GM10847 (cell line): Measurements from ENCODE around the gene CELA2A.
A peak's percentile ranks its signal among the peaks of the same experiment; 100 is the strongest.

Experiments
- POLR2A ChIP-seq: IDR thresholded peaks from 2 replicates; pipeline ENCODE4 v1.6.1; 2011; ENCODE audit not compliant: insufficient read length; ENCODE audit errors: extremely low read depth

Gene CELA2A

DNA sequence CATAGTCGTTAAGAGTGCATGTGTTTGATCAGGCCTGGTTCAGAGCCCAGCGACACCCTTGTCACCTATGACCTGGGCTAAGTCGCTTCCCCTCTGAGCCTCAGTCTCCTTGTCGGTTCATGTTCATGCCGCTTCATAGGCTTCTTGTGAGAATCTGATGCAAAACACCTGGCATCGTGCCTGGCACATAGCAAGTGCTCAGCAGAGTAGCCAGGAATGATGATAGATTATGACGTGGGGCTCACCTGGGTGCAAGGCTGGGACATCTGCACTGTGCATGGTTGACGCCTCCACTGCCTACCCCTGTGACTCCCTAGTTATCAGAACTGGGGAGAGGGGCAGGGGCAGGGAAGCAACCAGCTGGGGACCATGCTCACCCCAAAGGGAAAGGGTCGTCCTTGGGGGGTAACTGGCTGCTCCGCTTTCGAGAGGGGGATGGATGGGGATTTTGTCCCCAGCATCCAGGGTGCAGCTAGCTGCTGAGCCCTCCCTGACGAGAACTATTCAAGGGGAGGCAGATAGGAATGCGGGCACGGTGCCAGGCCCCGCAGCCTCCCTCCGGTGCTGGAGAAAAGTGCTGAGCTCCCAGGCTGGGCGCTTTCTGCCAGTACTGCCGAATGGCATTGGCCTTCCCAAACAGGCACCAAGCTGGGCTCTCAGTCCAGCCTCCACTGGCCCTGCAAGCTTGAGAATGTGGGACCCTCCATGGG, 37.6 kb upstream of the CELA2A start:
- TF ChIP-seq POLR2A: no peak

DNA sequence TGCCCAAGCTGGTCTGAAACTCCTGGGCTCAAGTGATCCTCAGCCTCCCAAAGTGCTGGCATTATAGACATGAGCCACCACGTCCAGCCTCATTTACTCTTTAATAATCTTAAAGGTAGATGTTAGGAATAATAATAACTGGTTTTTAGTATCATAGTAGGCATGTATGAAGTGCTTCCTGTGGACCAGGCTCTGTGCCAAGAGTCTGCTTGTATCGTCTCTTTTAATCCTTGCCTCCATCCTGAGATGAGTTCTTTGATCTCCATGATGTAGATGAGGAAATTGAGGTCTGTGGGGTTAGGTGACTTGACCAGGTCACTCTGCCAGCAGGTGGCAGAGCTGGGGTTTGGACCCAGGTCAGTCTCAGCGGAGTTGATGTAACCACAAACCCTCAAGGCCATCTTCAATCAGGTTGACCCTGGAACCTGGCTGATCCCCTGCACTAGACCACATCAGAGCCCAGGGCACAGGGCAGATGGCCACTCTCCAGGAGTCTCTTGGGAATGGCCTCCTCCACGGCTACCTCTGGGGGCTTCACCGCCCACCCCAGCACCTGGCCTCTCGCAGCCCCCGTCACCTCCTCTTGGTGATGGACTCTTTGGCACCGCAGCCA, 35.6 kb upstream of the CELA2A start:
- TF ChIP-seq POLR2A: no peak

DNA sequence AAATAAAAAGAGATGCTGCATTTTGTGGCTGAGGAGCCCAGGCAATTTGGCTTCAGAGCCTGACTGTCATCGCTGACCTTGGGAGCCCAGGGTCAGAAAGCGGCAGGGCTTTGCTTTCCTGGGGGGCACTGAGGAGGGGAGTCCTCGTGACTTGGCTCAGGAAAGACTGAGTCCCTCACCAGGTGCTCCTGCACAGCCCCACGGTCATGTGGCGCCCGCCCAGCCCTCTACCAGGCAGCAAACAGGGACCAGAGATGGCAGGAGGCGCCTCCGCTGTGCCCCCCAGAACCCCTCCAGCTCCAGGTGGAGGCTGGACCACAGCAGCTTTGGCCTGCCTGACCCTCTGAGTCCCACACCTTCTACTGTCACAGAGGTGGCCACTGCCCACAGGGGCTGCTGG, 33.7 kb upstream of the CELA2A start:
- TF ChIP-seq POLR2A: no peak

DNA sequence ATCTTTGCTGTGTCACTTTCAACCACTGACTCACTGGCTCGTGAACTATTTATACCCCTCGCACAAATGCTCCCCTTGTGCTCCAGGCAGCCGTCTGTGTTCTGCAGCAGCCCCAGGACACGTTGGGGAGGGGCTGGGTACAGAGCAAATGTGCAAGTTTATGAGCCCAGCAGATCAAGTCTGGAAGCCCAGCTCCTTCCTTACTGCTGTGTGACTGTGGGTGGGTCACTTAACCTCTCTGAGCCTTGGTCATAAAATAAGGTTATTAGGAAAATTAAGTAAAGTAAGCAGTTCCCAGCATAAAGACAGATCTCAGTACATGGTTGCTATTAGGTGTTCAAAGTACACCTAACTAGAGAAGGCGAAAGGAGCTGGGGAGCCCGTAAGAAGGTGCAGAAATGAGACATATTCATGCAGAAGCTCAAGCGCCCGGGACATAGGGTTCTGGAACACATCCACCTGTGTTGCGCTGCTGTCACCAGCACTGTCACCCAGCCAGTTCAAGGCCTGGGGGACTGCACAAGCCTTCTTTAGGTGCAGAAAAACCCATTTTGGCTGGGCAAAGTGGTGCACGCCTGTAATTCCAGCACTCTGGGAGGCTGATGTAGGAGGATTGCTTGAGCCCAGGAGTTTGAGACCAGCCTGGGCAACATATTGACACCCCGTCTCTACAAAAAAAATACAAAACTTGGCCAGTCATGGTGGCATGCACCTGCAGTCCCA, 33.0 kb upstream of the CELA2A start:
- no peak for TF ChIP-seq POLR2A

DNA sequence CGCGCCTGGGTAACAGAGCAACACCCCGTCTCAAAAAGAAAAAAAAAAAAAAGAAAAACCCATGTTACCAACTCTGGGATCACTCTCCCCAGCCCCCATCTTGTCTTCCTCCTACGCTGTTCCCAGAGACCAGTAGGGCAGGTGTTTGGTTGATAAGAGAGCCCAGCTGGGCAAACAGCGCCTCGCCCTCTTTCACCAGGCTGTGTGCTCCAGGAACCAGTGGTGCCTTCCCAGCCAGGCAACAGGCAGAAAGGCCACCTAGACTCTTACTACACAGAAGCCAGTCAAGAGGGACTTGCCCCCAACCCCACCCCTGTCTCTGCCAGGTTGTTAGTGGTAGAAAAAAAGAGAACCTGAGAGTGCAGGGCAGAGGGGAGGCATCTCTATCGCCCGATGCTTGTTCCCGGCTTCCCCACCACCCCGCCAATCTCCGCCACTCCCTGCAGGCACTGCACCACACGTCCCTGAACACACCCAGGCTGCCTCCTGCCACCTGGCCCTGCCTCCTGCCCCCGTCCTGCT, 32.3 kb upstream of the CELA2A start:
- no peak for TF ChIP-seq POLR2A

DNA sequence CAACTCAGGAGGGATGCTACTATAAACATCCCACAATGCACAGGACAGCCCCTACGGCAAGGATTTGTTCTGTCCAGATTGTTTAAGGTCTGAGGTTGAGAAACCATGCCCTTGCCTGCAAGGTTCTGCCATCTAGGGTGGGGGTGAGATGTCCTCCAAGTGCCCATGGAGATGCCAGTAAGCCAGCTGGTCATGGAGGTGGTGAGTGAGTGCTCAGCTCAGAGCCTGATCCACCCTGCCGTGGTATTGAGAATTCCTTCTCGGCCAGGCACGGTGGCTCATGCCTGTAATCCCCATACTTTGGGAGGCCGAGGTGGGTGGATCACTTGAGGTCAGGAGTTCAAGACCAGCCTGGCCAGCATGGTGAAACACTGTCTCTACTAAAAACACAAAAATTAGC, 31.6 kb upstream of the CELA2A start:
- no peak for TF ChIP-seq POLR2A

DNA sequence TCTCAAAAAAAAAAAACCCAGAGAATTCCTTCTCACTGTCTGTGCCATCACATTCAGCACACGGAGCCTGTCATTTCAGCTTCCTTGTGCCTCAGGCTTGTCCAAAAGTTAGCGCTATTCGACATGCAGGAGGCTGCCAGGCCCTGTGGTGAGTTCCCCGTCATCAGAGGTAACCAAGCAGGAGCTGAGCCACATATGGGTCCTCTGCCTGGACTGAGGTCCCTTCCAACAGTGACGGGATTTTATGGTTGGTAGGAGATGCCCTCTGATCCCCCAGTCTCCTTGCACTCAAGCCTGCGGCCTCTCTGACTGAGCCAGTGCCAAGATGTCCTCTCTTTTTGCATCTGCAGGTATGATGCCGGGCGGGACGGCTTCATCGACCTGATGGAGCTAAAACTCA, 31.0 kb upstream of the CELA2A start:
- no peak for TF ChIP-seq POLR2A

DNA sequence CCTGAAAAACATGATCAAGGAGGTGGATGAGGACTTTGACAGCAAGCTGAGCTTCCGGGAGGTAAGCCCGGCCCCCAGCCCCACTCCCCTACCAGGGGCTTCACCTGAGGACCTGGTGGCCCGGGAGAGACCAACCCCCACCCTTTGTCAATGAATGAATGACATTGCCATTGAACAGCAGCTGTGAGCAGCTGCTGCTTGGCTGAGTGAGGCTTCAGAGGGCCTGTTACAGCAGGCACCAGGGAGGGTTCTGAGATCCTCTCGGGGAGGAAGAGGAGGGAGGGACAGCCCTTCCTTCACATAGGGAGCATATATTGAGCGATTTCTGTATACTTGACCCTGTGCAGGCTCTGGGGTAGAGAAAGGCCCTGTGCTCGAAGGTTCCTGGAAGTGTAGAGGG, 30.6 kb upstream of the CELA2A start:
- TF ChIP-seq POLR2A: no peak

DNA sequence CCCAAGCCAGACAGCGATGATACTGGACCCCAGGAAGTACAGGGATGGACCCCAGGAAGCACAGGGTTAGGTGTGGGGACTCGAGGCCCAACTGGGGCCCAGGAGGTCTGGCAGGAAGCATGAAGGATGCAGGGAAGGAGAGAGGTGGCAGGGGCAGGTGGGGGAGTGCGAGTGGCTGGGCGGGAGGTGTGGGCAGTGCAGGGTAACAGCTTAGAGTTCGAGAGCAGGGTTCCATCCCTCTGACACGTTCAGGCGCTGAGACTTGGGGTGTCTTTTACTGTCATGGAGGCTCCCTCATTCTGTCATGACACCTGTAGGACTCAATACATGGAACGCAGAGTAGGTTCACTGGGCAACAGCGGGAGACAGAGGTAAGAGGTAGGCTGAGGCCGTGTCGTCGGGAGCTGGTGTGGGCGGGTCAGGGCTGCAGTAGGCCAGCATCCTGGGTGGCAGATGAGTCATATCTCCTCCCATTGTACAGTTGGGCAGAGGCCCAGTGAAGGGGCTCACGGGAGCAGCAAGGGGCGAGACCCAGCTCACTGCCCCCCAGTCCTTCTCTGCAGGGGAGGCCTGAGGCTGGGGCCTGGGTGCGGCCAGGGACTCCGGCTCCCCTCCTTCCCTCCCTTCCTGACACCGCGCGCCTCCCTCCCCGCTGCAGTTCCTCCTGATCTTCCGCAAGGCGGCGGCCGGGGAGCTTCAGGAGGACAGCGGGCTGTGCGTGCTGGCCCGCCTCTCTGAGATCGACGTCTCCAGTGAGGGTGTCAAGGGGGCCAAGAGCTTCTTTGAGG, 29.8 kb upstream of the CELA2A start:
- no peak for TF ChIP-seq POLR2A

DNA sequence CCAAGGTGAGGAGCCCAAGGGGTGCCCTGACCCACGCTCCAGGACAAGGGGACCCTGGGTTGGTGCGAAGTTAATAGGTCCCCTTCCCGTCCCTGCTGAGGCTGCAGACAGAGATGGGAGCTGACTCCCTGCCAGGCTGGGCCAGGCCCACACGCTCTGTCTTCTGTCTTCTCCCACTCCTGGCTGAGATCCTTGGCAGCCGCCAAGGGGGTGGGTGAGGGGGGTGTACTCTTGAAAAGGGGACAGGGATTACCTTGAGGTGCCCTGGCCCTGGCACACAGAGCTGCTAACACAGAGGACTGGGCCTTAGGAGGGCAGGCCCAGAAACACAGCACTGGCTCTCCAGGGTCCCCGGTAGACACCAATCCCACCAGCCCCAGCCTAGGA, 29.3 kb upstream of the CELA2A start:
- no peak for TF ChIP-seq POLR2A

DNA sequence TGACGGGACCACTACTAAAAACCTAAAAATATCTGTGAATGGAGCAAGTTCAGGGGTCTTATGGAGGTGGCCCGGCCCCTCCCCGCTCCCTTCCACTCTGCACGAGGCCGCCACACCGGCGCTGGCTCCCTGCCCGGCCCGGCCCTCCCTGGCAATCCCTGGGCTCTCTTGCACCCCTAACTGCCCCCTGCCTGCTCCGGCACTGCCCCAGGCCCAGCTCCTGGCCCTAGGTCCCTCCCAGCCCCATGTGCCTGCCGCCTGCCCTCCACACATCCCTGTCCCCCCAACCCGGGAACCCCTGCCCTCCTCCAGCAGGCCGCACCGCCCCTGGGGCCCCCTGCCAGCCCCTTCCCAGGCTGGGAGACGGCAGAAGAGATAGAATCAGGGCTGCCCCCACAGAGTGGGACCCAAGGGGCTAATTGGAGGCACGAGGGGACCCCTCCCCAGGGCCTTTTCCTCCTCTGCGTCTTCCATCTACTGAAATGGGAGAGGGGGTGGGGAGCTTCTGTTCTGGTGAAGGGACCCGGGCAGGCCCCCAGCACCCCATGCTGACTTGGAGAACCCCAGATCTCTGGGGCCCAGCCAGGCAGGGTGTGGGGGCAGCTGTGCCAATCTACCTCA, 27.6 kb upstream of the CELA2A start:
- TF ChIP-seq POLR2A: no peak

DNA sequence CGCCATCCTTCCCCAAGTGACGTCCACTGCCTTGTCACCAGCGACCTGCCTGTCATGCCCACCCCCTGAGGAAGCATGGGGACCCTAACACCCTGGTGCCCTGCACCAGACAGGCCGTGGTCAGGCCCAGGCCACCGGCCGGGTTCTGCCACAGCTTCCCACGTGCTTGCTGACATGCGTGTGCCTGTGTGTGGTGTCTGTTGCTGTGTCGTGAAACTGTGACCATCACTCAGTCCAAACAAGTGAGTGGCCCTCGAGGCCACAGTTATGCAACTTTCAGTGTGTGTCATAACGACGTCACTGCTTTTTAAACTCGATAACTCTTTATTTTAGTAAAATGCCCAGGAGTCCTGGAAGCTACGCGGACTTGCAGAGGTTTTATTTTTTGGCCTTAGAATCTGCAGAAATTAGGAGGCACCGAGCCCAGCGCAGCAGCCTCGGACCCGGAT, 26.8 kb upstream of the CELA2A start:
- no peak for TF ChIP-seq POLR2A

DNA sequence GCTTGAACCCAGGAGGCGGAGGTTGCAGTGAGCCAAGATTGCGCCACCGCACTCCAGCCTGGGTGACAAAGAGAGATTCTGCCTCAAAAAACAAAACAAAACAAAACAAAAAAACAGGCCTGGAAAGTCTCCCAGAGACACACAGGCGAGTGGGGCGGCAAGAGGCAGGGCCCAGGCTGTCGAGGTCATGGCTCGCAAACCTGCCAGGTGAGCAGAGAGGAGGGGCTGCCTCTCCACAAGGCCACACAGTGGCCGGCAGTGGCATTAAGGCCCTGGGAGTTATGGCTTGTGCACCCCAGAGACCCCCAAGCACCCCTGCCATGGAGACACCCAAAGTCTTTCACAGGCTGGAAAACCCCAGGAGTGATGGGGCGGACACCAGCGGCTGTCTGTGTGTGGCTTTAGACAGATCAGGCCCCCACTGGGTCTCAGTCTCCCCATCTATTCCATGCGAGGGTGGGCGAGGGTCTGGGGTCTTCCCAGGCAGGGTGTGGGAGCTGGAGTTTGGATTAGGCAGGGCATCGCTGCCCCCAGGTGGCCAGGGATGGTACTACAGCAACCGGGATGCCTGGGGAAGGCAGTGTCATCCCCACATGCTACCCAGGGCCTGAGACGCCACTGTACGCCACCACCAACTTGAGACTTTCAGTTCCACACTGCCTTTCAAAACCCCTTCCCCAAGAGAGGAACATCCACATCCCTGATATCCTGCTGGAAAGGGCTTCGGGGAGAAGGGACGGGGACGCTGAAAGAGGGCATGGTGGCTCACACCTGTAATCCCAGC, 25.6 kb upstream of the CELA2A start:
- peak; percentile 1 for TF ChIP-seq POLR2A

DNA sequence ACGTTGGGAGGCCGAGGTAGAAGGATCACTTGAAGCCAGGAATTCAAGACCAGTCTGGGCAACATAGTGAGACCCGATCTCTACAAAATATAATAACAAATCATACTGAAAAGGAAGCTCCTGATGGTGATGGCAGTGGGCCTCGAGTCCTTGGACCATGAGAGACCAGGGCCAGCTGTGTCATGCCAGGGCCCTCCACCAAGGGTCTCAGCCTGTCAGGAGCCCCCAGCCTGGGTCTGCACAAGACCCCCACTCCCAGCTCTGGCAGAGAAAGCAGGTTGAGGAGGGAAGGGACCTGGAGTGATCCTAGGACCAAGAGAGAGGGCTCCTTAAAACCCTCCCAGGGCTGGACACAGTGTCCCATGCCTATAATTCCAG, 25.0 kb upstream of the CELA2A start:
- TF ChIP-seq POLR2A: peak; percentile 1

DNA sequence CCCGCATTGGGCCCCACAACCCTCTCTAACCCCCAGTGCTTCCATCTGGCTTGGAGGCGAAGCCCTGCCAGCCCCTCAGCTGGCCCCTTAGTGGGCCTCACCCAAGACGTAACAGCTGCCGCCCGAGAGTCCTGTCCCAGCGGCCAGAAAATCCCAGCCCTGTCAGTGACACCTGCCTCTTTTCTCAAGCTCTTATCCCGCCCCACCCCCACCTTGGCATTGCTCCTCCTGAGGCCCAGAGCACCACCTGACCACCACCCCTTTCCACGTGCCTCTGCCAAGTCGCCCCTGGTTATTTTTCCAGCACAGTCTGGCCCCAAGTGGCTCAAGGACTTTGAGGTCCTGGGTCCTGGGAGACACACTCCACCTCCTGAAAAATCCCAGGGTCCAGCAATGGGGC, 24.2 kb upstream of the CELA2A start:
- no peak for TF ChIP-seq POLR2A

DNA sequence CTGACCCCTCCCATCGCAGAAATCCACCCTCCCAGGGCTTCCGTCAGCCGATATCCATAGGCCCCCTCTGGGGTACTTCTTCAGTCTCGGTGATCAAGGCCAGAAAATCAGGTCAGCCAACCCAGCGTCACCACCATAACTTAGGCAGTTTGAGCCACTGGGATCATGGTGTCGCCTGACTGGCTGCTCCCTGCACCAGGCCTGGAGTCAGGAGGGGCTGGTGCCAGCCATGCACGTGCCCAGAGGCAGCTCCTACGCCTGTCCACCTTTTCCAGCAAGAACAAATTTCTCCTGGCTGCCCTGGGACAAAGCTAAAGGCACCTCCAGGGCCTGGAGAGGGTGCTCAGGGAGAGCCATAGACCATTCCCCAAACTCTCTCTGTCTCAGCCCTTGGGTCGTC, 23.1 kb upstream of the CELA2A start:
- TF ChIP-seq POLR2A: no peak
